A549 (cell line): ENCODE data around the gene CHRND. TPM values are rescaled to one million over a fixed set of nuclear protein-coding genes. Genes with fewer than 3 reads are reported as not detected.

Experiments used
- ATAC-seq, 2 experiments: fragments of 200-7000 bp in 1 of 2; fragments of >200 bp in 1 of 2; cut with Nextera tagmentation in 1 of 2; cut with Tn5 transposase in 1 of 2; 3 replicates each; pipeline versions ENCODE4 v1.8.0 to v1.9.1; 2018 to 2020; ENCODE audit warnings: mild to moderate bottlenecking in 1 of 2, moderate library complexity in 1 of 2
- CTCF ChIA-PET: fragments of 300-600 bp; sonication (Branson Sonifier 250); formaldehyde crosslinking; extraction: SDS; loops from one replicate; lab custom pipeline; 2021; ENCODE audit warnings: antibody characterized with exemption, inconsistent platforms; lab: Yijun Ruan, JAX
- POLR2A ChIA-PET: fragments of 350-600 bp; formaldehyde crosslinking; extraction: SDS; loops from one replicate; lab custom pipeline; 2021; ENCODE audit warnings: antibody characterized with exemption, inconsistent platforms; lab: Yijun Ruan, JAX
- DNase-seq, 2 experiments: peaks; one replicate each; pipeline versions ENCODE4 v3.0.0 to v3.0.0-alpha.2; 2011 to 2016; ENCODE audit warnings: low read depth in 1 of 2, low spot score in 1 of 2
- FAIRE-seq: peaks from 2 replicates; lab custom pipeline; 2011; peaks lifted over from hg19 to GRCh38; lab: Jason Lieb, UNC
- H3K27ac ChIP-seq, 2 experiments: fragments of >200 bp; sonication (Bioruptor Twin); formaldehyde crosslinking; 3 replicates each; pipeline ENCODE4 v1.5.1; 2016 to 2017
- H3K4me1 ChIP-seq: fragments of >200 bp; sonication (Bioruptor Twin); formaldehyde crosslinking; 3 replicates; pipeline ENCODE4 v1.6.1; 2016
- H3K4me2 ChIP-seq: fragments of >200 bp; sonication (Bioruptor Twin); formaldehyde crosslinking; 3 replicates; pipeline ENCODE4 v1.6.1; 2016
- H3K4me3 ChIP-seq: fragments of >200 bp; sonication (Bioruptor Twin); formaldehyde crosslinking; 3 replicates; pipeline ENCODE4 v1.5.1; 2016
- H3K9me3 ChIP-seq: fragments of >200 bp; sonication (Bioruptor Twin); formaldehyde crosslinking; 3 replicates; pipeline ENCODE4 v1.6.1; 2016
- BHLHE40 ChIP-seq: IDR thresholded peaks from 2 replicates; pipeline ENCODE4 v1.6.1; 2012; ENCODE audit warnings: low read depth, low read length, inconsistent platforms
- CEBPB ChIP-seq, 2 experiments: fragments of >200 bp in 1 of 2; sonication (Bioruptor Twin) in 1 of 2; formaldehyde crosslinking in 1 of 2; IDR thresholded peaks; 2 replicates each; pipeline ENCODE4 v1.6.1; 2012 to 2016
- EHMT2 ChIP-seq: fragments of 200-600 bp; sonication (generic); IDR thresholded peaks from 2 replicates; pipeline ENCODE4 v1.6.1; 2016; ENCODE audit warnings: antibody characterized with exemption, low read depth, mild to moderate bottlenecking, moderate library complexity
- EP300 ChIP-seq, 2 experiments: fragments of >200 bp; sonication (Bioruptor Twin); formaldehyde crosslinking; IDR thresholded peaks; 2 replicates in 1 of 2; 3 replicates in 1 of 2; pipeline ENCODE4 v1.6.1; 2016 to 2017
- ESRRA ChIP-seq: fragments of 150-350 bp; IDR thresholded peaks from 2 replicates; pipeline ENCODE4 v1.6.1; 2014; ENCODE audit warnings: mild to moderate bottlenecking, low read length, borderline replicate concordance
- FOSB ChIP-seq: fragments of 250-450 bp; sonication (Bioruptor Pico); IDR thresholded peaks from 2 replicates; pipeline ENCODE4 v1.5.0; 2020; ENCODE audit warnings: mild to moderate bottlenecking, moderate library complexity
- HOXB5 ChIP-seq: fragments of 250-450 bp; sonication (Bioruptor Pico); IDR thresholded peaks from 2 replicates; pipeline ENCODE4 v1.5.0; 2020; ENCODE audit warnings: mild to moderate bottlenecking, moderate library complexity
- JUNB ChIP-seq: fragments of >200 bp; sonication (Bioruptor Twin); formaldehyde crosslinking; IDR thresholded peaks from 2 replicates; pipeline ENCODE4 v1.6.1; 2016
- MAFK ChIP-seq: fragments of 450-650 bp; IDR thresholded peaks from 2 replicates; pipeline ENCODE4 v1.6.1; 2014; ENCODE audit not compliant: partially characterized antibody
- MAZ ChIP-seq: fragments of 150-350 bp; IDR thresholded peaks from 2 replicates; pipeline ENCODE4 v1.6.1; 2014; ENCODE audit warnings: antibody characterized with exemption, low read depth, low read length, borderline replicate concordance
- POLR2A ChIP-seq: IDR thresholded peaks from 2 replicates; pipeline ENCODE4 v1.6.1; 2012; ENCODE audit warnings: mild to moderate bottlenecking, low read length
- RAD21 ChIP-seq, 2 experiments: fragments of >200 bp in 1 of 2; sonication (Bioruptor Twin) in 1 of 2; formaldehyde crosslinking in 1 of 2; IDR thresholded peaks in 1 of 2; conservative IDR thresholded peaks in 1 of 2; 2 replicates in 1 of 2; 3 replicates in 1 of 2; pipeline ENCODE4 v1.6.1; 2012 to 2018; ENCODE audit warnings: inconsistent platforms in 1 of 2
- RCOR1 ChIP-seq: fragments of 150-350 bp; IDR thresholded peaks from 2 replicates; pipeline ENCODE4 v1.6.1; 2014; ENCODE audit warnings: antibody characterized with exemption, low read length, low read depth
- RNF2 ChIP-seq: fragments of 200-600 bp; sonication (generic); IDR thresholded peaks from 2 replicates; pipeline ENCODE4 v1.6.1; 2016; ENCODE audit warnings: low read depth, mild to moderate bottlenecking, antibody characterized with exemption, moderate library complexity, borderline replicate concordance
- ZFP36 ChIP-seq: fragments of 450-650 bp; IDR thresholded peaks from 2 replicates; pipeline ENCODE4 v1.6.1; 2014; ENCODE audit warnings: borderline replicate concordance; ENCODE audit not compliant: partially characterized antibody
- ZNF302 ChIP-seq: fragments of 250-450 bp; sonication (Bioruptor Pico); IDR thresholded peaks from 2 replicates; pipeline ENCODE4 v1.9.0; 2021; ENCODE audit warnings: inconsistent platforms, mild to moderate bottlenecking, moderate library complexity
- ZSCAN20 ChIP-seq: fragments of 250-450 bp; sonication (Bioruptor Pico); IDR thresholded peaks from 2 replicates; pipeline ENCODE4 v1.8.0; 2022; ENCODE audit warnings: mild to moderate bottlenecking, moderate library complexity
- WGBS: methylation state at CpG from one replicate; pipeline ENCODE4 v1.1.6; 2017; ENCODE audit errors: missing lambda C conversion rate; 5-methylcytosine and 5-hydroxymethylcytosine counted together
- polyA plus RNA-seq, 4 experiments: library from polyadenylated mRNA; depleted of rRNA in 3 of 4; stranded (reverse); fragments of >200 nt; fragmentation: RNase III in 1 of 4; extraction: RNeasy Plus Mini Kit Qiagen cat#74134 plus additional on column Dnase treatment in 1 of 4; gene quantifications; 2 replicates in 3 of 4; 3 replicates in 1 of 4; pipeline ENCODE4 v1.2.3, GENCODE V29; 2011 to 2017
- TF ChIP-seq, protein P1 (sequence below): IDR thresholded peaks from 2 replicates; pipeline ENCODE4 v1.6.1; 2012; ENCODE audit warnings: low read depth, borderline replicate concordance
- TF ChIP-seq, protein P2 (sequence below): IDR thresholded peaks from 2 replicates; pipeline ENCODE4 v1.6.1; 2012
- TF ChIP-seq, protein P3 (sequence below): fragments of >200 bp; sonication (Bioruptor Twin); formaldehyde crosslinking; IDR thresholded peaks from 3 replicates; pipeline ENCODE4 v1.6.1; 2016
- TF ChIP-seq, protein P4 (sequence below): IDR thresholded peaks from 2 replicates; pipeline ENCODE4 v1.6.1; 2012
- TF ChIP-seq, protein P5 (sequence below): fragments of 250-450 bp; sonication (Bioruptor Pico); IDR thresholded peaks from 2 replicates; pipeline ENCODE4 v1.5.0; 2020; ENCODE audit warnings: low read depth, mild to moderate bottlenecking, moderate library complexity
- TF ChIP-seq, protein P6 (sequence below): fragments of >200 bp; sonication (Bioruptor Twin); formaldehyde crosslinking; IDR thresholded peaks from 3 replicates; pipeline ENCODE4 v1.5.1; 2016
- TF ChIP-seq, protein P7 (sequence below): fragments of 450-650 bp; IDR thresholded peaks from 2 replicates; pipeline ENCODE4 v1.6.1; 2014; ENCODE audit warnings: antibody characterized with exemption

Gene CHRND
- polyA plus RNA-seq, 2 of the 4 experiments (the other 2 are of a cell fraction), result not detected

DNA sequence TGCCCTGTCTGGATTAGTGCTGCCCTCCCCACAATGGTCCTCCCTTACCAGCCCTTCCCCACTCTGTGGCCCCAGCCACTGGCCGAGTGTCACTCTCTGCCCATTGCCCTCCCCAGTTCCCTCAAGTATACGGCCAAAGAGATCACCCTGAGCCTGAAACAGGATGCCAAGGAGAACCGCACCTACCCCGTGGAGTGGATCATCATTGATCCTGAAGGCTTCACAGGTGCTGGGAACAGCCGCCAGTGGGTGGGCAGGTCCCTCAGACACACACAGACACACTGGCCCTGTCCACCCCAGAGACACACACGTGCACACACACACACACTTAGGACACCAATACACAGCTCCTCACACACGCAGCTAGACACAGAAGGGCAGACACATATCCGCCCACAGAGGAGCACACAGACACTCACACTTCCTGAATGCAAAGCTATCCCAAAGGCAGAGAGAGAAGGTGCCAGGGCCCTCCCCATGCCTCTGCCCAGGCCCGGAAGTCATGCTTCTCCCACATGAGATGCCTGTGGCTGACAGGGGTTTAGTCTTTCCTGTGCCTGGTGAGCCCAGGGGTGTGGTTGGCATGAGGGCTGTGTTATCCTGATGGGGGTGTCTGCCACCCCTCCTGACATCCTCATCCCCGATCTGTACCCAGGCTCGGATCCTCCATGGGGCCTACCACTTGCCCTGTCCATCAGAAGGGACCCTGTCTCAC lies 2.9 kb downstream of the CHRND start:
- no peak for TF ChIP-seq POLR2A
- no peak for TF ChIP-seq ESRRA
- no peak for TF ChIP-seq EHMT2
- TF ChIP-seq, protein P1, sequence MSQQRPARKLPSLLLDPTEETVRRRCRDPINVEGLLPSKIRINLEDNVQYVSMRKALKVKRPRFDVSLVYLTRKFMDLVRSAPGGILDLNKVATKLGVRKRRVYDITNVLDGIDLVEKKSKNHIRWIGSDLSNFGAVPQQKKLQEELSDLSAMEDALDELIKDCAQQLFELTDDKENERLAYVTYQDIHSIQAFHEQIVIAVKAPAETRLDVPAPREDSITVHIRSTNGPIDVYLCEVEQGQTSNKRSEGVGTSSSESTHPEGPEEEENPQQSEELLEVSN, result no peak
- no peak for TF ChIP-seq HOXB5
- no peak for TF ChIP-seq MAFK
- TF ChIP-seq JUNB, result no peak
- TF ChIP-seq RAD21 (conservative IDR thresholded peaks at IDR 0.05 in 1 of 2, IDR thresholded peaks at IDR 0.05 in 1 of 2), result no peak
- ChIA-PET POLR2A (no interaction called here), CTCF (interaction anchor here (0.6 kb wide), 1 partner anchor 9 kb away, joined by 3 read pairs; no protein-coding TSS in a partner anchor)
- H3K9me3 ChIP-seq, result no peaks in the 10 kb centered on the region
- H3K4me3 ChIP-seq, result no peak overlapping the region
- no peak overlapping the region for H3K27ac ChIP-seq
- ATAC-seq (no peak), DNase-seq (no peak), FAIRE-seq (no peak)
- H3K4me1 ChIP-seq, result 0 out of 3 replicates have a peak, but pooled peaks cover 3% of the 10 kb centered on the region
- WGBS, result 74% methylated on average over 6 of the region's 11 CpGs
- no peak overlapping the region for H3K4me2 ChIP-seq

DNA sequence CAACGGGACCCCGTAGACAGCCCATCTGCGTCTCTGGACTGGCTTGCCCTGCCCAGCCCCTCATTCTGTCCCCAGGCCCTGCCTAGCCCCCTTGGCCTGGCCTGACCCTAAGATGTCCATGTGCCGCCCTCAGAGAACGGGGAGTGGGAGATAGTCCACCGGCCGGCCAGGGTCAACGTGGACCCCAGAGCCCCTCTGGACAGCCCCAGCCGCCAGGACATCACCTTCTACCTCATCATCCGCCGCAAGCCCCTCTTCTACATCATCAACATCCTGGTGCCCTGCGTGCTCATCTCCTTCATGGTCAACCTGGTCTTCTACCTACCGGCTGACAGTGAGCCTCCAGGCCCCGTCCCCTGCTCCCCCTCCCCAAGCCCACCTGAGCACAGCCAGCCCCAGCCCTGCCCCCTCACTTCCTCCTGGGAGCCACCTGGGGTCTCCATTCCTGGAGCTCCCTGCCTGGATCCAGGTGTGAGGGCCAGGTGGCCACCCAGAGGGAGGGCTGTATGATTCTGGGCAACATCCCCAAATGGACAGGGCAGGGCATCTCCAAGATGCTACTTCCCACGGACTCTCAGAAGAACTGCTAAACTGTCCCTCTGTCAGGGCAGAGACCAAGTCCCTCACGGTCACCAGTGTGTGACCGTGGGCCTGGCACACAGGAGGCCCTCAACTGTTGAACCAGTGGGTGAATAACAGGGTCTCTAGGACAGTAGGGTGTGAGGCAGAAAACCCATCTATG lies 4.0 kb downstream of the CHRND start:
- Histone ChIP-seq H3K4me1 (0 out of 3 replicates have a peak, but pooled peaks cover 3% of the 10 kb centered on the region), H3K27ac (no peak overlapping the region), H3K4me3 (no peak overlapping the region), H3K9me3 (no peaks in the 10 kb centered on the region), H3K4me2 (no peak overlapping the region)
- FAIRE-seq, result no peak
- TF ChIP-seq BHLHE40, result no peak
- no peak for TF ChIP-seq CEBPB (IDR thresholded peaks at IDR 0.05)
- TF ChIP-seq RAD21 (conservative IDR thresholded peaks at IDR 0.05 in 1 of 2, IDR thresholded peaks at IDR 0.05 in 1 of 2), result no peak
- TF ChIP-seq RNF2, result no peak
- no peak for TF ChIP-seq ZNF302
- TF ChIP-seq, protein P2, sequence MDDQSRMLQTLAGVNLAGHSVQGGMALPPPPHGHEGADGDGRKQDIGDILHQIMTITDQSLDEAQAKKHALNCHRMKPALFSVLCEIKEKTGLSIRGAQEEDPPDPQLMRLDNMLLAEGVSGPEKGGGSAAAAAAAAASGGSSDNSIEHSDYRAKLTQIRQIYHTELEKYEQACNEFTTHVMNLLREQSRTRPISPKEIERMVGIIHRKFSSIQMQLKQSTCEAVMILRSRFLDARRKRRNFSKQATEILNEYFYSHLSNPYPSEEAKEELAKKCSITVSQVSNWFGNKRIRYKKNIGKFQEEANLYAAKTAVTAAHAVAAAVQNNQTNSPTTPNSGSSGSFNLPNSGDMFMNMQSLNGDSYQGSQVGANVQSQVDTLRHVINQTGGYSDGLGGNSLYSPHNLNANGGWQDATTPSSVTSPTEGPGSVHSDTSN, result no peak
- TF ChIP-seq EHMT2, result no peak
- no peak for TF ChIP-seq EP300 (IDR thresholded peaks at IDR 0.05)
- TF ChIP-seq RCOR1, result no peak
- TF ChIP-seq, protein P3, sequence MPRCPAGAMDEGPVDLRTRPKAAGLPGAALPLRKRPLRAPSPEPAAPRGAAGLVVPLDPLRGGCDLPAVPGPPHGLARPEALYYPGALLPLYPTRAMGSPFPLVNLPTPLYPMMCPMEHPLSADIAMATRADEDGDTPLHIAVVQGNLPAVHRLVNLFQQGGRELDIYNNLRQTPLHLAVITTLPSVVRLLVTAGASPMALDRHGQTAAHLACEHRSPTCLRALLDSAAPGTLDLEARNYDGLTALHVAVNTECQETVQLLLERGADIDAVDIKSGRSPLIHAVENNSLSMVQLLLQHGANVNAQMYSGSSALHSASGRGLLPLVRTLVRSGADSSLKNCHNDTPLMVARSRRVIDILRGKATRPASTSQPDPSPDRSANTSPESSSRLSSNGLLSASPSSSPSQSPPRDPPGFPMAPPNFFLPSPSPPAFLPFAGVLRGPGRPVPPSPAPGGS, result no peak
- no peak for TF ChIP-seq FOSB (CRISPR knock-in tag)
- TF ChIP-seq ZSCAN20 (CRISPR knock-in tag), result no peak
- WGBS, result 70% methylated on average over 16 of the region's 17 CpGs
- ChIA-PET POLR2A (no interaction called here), CTCF (interaction anchor here (0.6 to 4.9 kb wide), 3 partner anchors 7 to 83 kb away, joined by 3 to 37 read pairs (median 4); no protein-coding TSS in a partner anchor)
- ATAC-seq, result no peak
- DNase-seq, result no peak

DNA sequence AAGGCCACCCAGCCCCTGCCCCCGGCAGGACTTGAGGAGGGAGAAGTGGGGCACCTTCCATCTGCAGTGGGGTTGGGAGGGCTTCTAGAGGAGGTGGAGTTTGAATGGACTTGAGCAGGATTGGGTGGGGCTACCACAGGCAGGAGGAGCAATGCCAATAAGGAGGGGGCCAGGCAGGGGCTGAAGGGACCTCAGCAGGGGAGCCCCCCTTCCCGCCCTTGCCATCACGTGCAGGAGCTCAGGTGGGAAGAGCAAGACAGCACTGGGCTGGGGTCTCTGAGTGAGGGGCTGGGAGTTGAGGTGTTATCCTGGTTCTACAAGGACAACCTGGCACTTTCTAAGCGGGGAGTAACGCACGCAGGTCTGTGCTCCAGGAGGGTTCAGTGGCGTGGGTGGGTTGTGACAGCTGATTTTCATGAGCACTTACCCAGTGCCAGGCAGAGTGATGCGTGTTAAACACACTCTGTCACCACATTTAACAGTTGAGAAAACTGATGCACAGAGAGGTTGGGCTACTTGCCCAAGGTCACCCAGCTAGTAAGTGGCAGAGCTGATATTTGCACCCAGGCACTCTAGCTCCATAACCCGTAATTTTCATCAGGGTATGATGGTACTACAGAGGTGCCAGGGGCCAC lies 4.8 kb downstream of the CHRND start:
- ChIA-PET CTCF (interaction anchor here (1.3 to 4.9 kb wide), 3 partner anchors 8 to 84 kb away, joined by 4 to 37 read pairs (median 4); no protein-coding TSS in a partner anchor), POLR2A (no interaction called here)

More for the DNA sequence above, 4.8 kb downstream of the CHRND start:
- ATAC-seq (no peak), DNase-seq (no peak), FAIRE-seq (no peak)
- Histone ChIP-seq H3K27ac (no peak overlapping the region), H3K4me2 (no peak overlapping the region), H3K4me3 (no peak overlapping the region), H3K9me3 (no peaks in the 10 kb centered on the region), H3K4me1 (0 out of 3 replicates have a peak, but pooled peaks cover under 1% of the 10 kb centered on the region)
- TF ChIP-seq, protein P4, sequence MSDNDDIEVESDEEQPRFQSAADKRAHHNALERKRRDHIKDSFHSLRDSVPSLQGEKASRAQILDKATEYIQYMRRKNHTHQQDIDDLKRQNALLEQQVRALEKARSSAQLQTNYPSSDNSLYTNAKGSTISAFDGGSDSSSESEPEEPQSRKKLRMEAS, result no peak
- no peak for TF ChIP-seq ZNF302
- TF ChIP-seq, protein P5, sequence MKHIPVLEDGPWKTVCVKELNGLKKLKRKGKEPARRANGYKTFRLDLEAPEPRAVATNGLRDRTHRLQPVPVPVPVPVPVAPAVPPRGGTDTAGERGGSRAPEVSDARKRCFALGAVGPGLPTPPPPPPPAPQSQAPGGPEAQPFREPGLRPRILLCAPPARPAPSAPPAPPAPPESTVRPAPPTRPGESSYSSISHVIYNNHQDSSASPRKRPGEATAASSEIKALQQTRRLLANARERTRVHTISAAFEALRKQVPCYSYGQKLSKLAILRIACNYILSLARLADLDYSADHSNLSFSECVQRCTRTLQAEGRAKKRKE, result no peak
- TF ChIP-seq ZFP36, result peak; percentile 42
- TF ChIP-seq, protein P6, sequence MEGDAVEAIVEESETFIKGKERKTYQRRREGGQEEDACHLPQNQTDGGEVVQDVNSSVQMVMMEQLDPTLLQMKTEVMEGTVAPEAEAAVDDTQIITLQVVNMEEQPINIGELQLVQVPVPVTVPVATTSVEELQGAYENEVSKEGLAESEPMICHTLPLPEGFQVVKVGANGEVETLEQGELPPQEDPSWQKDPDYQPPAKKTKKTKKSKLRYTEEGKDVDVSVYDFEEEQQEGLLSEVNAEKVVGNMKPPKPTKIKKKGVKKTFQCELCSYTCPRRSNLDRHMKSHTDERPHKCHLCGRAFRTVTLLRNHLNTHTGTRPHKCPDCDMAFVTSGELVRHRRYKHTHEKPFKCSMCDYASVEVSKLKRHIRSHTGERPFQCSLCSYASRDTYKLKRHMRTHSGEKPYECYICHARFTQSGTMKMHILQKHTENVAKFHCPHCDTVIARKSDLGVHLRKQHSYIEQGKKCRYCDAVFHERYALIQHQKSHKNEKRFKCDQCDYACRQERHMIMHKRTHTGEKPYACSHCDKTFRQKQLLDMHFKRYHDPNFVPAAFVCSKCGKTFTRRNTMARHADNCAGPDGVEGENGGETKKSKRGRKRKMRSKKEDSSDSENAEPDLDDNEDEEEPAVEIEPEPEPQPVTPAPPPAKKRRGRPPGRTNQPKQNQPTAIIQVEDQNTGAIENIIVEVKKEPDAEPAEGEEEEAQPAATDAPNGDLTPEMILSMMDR, result no peak
- TF ChIP-seq, protein P7, sequence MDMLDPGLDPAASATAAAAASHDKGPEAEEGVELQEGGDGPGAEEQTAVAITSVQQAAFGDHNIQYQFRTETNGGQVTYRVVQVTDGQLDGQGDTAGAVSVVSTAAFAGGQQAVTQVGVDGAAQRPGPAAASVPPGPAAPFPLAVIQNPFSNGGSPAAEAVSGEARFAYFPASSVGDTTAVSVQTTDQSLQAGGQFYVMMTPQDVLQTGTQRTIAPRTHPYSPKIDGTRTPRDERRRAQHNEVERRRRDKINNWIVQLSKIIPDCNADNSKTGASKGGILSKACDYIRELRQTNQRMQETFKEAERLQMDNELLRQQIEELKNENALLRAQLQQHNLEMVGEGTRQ, result no peak
- no peak for TF ChIP-seq MAZ
- 55% methylated on average over 8 of the region's 9 CpGs for WGBS
